Vagina (tissue), 2 donors: ENCODE data around the gene HS6ST3.

Experiments
- CTCF ChIP-seq, 3 experiments: fragments of 450-650 bp in 2 of 3; fragments of 200-600 bp in 1 of 3; sonication (generic) in 1 of 3; IDR thresholded peaks; one replicate each; pipeline ENCODE4 v1.5.1; 2017 to 2019; ENCODE audit warnings: antibody characterized with exemption in 3 of 3, mild to moderate bottlenecking in 2 of 3, moderate library complexity in 2 of 3
- POLR2A ChIP-seq, 2 donors: fragments of 450-650 bp; IDR thresholded peaks; one replicate each; pipeline ENCODE4 v1.6.1; 2017; ENCODE audit warnings: antibody characterized with exemption in 2 of 2, mild to moderate bottlenecking in 2 of 2, moderate library complexity in 2 of 2
- POLR2AphosphoS5 ChIP-seq, 2 donors: sonication (generic); formaldehyde crosslinking; IDR thresholded peaks; one replicate each; pipeline ENCODE4 v1.9.0; 2017; ENCODE audit warnings: antibody characterized with exemption in 2 of 2, mild to moderate bottlenecking in 2 of 2, low read depth in 1 of 2; ENCODE audit not compliant: insufficient read depth in 1 of 2

GRCh38 chr13:96109125-96109524 lies 19.2 kb downstream of the HS6ST3 start:
- no peak for TF ChIP-seq CTCF (IDR thresholded peaks at IDR 0.05)
- TF ChIP-seq POLR2A (IDR thresholded peaks at IDR 0.05) = no peak
- no peak for TF ChIP-seq POLR2AphosphoS5 (IDR thresholded peaks at IDR 0.05; ENCODE audit: insufficient read depth in 1 of 2, low read depth in 1 of 2)
